Measurements from ENCODE around the gene FHOD1.

- no peak for TF ChIP-seq CTCF (IDR thresholded peaks at IDR 0.05)
- TF ChIP-seq EZH2 (IDR thresholded peaks at IDR 0.05; ENCODE audit: borderline replicate concordance, insufficient read depth, low read depth, low read length, poor library complexity, severe bottlenecking), result no peak
These were observed 58.5 kb downstream of the FHOD1 start for GRCh38 chr16:67188798-67189197.

All from B cell (primary cell).